Peyer's patch (tissue), 4 donors: ENCODE measurements around the gene ARHGAP23.

Source experiments
- CTCF ChIP-seq, 6 experiments: fragments of 450-650 bp in 4 of 6; fragments of 200-600 bp in 2 of 6; sonication (generic) in 1 of 6; IDR thresholded peaks; one replicate each; pipeline ENCODE4 v1.5.1; 2017 to 2019; ENCODE audit warnings: antibody characterized with exemption in 6 of 6, mild to moderate bottlenecking in 3 of 6, moderate library complexity in 1 of 6
- POLR2A ChIP-seq, 2 donors: fragments of 450-650 bp; IDR thresholded peaks; one replicate each; pipeline ENCODE4 v1.5.1; 2017; ENCODE audit warnings: antibody characterized with exemption in 2 of 2, mild to moderate bottlenecking in 2 of 2, moderate library complexity in 2 of 2

- no peak for TF ChIP-seq POLR2A (IDR thresholded peaks at IDR 0.05)
- no peak for TF ChIP-seq CTCF (IDR thresholded peaks at IDR 0.05)
These were observed 119.2 kb downstream of the ARHGAP23 start for GRCh38 chr17:38547444-38547843.
